HG03045 (cell line): ENCODE data around the gene SEMA4D.
"Not testable (repeated sequence)": the region's sequence is repeated elsewhere in the genome, so short reads cannot be mapped to it uniquely, and the experiment has no call there.

Experiments
- ATAC-seq: cut with Tn5 transposase; IDR thresholded peaks from one replicate; pipeline ENCODE4 v1.9.1; 2021; ENCODE audit warnings: mild to moderate bottlenecking, moderate library complexity; ENCODE audit not compliant: unreplicated experiment

Gene SEMA4D

DNA sequence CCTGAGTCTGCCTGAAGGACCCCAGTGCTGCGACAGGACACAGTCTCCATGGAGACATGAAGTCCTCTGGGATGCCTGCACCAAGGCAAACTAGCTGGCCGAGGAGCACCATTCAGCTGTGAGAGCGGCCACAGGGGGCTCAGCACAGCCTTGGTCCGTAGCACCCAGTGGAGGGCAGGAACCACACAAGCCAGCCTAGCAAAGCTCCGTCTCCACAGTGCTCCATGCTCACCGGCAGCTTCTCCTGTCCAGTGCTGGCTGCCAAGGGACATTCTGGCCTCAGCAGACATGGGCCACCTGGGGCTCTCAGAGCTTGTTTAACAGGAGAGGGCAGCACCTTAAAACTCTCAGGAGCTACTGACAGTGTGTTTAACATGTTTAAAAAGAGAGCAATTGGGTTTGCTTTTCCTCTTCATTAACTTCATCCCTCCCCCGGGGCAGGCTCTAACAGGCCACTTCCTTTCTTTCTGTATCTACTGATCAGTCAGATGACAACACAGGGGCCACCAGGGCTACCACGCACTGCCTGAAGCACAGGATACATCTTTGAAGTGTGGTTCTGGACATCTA is 122.6 kb downstream of the SEMA4D start:
- no peak for ATAC-seq

DNA sequence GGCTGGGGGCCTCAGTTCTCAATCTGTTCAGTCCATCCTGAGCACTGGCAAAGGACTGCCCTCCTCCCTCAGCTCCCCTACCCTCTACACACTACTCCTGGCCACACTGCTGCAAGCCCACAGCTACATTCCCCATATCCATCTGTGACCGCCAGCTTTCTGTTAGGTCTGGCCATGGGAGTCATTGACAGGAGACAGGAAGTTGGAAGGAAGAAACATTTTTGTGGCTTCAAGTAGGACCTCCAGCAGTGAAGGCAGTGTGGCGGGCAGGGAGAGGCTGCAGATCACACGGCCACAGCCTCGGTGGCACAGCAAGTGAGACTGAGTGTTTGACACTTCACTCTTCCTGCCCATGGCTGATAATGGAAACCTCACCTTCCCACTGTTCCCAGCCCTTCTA is 123.7 kb downstream of the SEMA4D start:
- ATAC-seq: no peak

DNA sequence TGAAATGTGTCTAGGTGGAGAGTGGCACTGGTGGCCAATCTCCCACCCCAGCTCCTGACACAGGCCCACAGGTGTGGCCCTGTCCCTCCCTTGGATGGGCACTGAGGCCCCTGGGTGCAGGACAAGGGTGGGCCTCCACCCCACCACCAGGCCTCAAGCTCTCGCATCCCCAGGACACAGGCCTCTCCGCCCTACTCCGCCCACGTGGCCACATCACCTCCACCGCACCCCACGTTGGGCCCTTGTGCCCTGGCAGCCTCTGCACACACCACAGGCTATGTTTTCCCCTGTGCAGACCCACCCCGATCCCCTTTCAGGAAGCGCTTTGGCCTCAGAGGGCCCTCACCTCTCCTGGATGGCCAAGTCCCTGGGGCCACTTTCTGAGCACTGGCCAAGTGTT is 124.9 kb downstream of the SEMA4D start:
- no peak for ATAC-seq

DNA sequence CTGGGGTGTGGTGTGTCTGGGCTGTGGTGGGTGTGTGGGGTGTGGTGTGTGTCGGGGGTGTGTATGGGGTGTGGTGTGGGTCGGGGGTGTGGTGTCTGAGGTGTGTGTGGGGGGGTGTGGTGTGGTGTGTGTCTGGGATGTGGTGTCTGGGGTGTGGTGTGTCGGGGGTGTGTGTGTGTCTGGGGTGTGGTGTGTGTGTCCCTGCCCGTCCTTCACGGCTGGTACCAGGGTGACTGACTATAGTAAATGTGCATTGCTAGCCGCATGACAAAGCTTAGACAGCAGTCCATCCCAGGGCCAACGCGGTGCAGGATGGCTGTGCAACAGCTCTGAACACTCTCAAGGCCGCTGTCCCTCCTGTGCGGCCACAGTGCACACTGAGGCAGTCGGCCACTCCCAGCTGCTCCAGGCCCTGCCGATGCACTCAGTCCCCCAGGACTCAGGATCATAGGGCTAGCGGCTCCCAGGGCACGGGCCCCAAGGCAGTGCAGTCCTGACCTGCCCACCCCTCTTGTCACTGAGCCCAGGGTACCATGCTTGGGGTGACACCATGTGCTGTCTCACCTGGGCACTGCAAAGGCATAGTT is 125.6 kb downstream of the SEMA4D start:
- ATAC-seq: no peak

DNA sequence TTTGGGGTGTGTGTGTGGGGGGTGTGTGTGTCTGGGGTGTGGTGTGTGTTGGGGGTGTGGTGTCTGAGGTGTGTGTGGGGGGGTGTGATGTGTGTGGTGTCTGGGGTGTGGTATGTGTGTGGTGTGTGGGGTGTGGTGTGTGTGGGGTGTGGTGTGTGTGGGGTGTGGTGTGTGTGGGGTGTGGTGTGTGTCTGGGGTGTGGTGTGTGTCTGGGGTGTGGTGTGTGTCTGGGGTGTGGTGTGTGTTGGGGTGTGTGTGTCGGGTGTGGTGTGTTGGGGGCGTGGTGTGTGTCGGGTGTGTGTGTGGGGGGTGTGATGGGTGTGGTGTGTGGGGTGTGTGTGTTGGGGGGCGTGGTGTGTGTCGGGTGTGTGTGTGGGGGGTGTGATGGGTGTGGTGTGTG is 126.1 kb downstream of the SEMA4D start:
- ATAC-seq: not testable (repeated sequence)

DNA sequence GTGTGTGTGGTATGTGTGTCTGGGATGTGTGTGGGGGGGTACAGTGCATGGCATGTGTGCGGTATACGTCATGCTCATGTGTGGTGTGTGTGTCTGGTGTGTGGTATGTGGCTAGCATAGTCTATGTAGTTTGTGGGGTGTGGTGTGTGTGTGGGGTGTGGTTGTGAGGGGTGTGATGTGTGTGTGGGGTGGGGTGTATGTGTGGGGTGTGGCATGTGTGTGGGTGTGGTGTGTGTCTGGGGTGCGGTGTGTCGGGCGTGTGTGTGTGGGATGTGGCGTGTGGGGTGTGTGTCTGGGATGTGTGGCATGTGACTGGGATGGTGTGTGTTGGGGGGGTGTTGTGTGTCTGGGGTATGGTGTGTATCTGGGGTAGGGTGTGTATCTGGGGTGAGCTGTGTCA is 127.3 kb downstream of the SEMA4D start:
- ATAC-seq: no peak

DNA sequence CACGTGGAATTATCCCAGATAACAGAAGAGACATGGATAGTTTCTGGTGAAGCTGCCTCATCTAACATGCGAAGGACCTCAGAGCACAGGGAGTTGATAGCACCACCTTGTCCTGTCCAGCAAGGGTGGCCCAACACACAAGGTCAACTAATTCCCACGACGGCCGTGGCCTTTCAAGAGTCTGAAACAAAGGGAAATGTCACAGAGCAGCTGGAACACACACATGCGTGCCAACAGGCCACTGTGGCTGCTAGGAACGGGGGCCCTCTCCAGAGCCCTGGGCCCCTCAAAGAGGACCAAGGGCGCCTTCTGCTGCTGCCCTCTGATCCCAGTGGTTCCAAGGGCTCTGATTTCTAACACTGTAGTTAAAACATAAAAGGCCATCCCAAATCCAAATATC is 128.9 kb downstream of the SEMA4D start:
- no peak for ATAC-seq

DNA sequence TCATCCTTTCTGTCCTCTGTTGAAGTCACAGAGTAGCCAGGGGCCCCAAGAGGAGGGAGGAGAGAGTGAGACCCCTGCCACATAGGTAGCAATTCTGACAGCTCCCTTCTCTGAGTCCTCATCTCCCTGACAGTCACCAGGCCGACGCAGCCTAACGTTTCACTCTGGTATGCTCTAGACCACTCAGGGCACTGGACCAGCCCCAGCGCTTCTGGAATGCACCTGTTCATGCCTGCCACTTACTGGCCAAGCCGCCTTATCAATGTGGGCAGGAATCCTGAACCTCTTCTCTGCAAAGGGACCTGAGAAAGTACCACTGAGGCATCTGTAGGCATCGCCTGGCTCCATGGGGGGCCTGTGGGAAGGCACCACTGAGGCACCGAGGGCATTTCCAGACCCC is 129.4 kb downstream of the SEMA4D start:
- no peak for ATAC-seq

DNA sequence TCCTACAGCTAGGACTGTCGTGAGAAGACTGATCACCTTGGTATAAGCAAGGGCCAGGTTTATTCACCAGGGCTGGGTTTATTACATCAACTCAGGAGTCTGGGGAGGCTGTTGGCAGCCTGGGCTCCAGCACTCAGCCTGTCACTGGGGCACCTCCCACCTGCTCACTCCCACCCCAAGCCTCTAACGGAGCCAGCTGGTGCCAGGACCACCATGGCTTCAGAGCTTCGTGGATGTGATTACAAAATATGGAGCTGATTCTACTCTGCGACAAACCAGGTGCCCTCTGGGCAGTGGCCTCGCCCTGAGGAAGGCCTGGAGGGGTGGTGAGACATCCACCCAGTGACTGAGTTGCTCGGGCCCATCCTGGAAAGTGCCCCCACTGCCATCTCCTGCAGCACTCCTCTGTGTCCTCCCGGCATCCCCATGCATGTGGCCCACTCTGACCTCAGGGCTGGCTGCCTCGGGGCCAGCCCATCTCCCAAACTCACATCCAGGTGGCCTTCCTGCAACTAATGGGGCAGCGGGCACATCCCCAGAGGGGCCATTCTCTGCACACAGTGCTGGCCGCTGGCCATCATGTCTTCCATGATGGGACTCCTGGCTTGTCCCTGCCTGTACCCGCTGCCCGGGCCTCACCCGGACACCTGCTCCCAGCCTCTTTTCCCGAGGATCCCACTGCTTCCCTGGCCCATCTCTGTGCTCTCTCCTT is 130.0 kb downstream of the SEMA4D start:
- no peak for ATAC-seq

DNA sequence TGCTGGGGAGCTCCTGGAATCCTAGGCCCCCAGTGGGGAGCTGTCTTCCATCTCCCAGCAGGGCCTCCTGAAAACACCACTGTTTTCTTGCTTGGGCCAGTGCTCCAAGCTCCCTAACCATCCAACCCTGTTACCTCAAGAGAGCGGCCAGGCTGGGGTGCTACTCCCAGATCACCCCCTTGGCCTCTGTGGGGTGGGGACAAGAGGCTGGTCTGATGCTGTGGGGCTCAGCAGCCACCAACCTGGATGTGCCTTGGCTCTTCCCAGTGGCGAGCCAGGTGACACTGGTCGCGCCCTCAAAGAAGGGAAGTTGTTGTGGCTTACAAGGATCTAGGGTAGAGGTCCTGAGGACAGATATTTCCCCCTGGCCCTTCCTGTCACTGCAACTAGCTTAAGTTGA is 130.6 kb downstream of the SEMA4D start:
- ATAC-seq: no peak

DNA sequence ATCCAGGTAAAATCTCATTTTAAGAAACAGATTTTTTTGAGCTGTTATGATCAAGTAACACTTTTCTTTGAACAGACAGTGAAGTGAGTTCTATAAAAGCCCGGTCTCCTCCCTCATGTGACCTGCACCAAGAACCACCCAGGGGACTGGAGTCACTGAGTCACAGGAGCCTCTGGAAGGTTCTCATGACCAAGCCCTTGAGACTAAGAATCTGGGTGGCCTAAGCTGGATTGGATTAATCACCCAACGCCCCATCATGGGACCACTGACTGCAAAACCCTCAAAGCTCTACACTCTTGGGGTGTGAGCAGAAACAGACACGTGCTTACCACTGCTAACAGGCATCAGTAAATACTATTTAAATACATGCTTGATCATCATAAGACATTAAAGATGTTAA is 131.2 kb downstream of the SEMA4D start:
- no peak for ATAC-seq

DNA sequence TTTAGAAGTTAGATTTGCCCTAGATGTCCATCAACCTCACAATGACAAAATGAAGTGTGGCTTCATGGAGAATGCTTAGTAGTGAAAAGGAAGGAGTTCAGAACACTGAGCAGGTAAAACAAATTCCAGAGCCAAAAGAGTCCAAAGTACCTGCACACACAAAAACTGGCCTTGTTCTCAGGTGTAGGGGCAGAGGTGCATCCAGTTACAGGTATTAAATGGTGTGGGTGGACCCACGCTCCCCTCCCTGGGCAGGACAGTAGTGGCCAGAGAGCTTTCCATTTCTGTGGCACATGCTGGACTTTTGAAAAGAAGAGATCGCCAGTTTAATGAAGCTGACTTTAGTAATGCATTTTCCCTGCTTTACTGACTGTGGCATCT is 132.4 kb downstream of the SEMA4D start:
- no peak for ATAC-seq

DNA sequence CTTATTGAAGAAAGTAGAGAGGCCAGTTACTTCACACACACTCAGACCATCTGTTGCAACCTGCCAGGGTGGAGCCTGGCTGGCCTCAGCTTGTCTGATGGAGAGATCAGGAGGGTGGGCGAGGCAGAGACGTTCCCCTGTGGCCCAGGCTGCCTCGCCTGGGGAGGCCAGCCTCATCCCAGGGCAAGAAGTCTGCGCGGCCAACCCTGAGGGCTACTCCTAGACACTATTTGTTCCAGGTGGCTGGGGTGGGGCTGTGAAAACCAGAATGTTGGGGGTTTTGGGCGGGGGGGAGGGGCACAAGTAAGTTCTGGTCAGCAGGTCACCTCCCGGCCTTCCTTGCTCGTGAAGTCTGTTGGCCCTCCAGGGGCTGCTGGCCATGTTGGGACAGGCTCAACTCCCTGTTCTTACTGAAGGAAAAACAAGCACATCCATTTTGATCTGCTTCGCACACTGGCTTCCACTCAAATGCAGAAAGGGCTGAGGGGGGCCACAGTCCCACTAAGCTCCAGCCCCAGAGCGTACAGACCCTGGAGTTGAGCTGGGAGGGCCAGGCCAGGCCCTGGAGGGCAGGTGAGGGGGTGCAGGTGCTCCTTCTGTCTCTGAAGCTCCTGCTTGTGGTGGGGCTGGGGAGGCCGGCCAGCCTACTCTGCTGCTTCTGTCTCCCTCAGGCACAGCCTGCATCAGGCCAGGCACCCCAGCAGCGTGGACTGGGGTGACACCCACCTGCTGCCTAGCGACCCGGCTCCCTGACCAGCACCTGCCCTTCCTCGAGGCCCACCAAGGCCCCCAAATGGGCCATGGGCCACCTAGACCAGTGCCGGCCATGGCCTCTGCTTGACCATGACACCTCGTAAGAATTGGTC is 133.0 kb downstream of the SEMA4D start:
- ATAC-seq: no peak

DNA sequence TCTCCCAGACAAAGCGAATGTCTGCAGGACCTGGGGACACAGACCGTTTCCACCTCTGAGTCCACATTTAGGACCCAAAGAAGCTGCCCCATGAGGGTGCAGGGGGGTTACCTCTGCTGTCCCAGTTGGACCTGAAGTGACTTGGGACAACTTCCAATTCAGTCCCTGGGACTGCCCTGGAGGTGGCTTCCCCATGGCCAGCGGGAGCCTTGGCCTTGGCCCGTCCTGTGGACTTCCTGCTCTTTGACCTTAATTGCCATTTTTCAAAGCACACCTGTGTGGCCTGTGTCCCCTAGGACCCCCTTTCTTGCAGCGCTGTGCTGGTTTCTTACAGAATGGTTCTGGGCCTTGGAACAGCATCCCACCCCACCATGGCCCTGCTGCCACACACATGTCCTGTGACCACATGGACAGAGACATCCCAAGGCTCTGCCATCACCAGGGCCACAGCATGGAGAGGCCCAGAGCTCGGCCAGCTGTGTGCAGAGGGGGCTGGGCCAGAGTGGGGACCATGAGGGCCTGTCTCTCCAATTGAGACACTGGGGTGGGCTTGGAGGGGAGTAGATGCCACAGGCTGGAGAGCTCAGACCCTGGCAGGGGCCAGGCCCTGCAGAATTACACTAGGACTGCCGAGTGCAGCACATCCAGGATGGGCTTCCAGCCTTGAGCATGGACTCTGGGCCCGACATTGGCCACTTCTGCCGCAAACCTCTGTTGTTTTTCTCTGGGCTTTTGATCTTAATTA is 133.8 kb downstream of the SEMA4D start:
- no peak for ATAC-seq

DNA sequence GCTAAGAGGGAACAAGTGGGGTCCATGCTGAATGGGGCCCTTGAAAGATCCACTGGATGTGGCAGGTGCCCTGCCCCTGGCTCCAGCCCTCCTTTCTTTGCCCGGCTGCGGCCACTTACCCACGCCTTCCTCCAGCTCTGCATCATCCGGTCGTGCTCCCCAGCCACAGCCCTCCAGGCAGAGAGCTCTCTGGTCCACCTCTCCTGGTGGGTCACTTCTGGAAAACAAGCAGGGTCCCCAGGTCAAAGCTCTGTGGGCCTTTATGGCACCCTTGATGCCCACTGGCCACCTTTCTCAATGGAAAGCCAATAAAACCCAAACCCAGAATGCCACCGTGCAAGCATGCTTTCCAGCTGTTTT is 134.6 kb downstream of the SEMA4D start:
- ATAC-seq: no peak

DNA sequence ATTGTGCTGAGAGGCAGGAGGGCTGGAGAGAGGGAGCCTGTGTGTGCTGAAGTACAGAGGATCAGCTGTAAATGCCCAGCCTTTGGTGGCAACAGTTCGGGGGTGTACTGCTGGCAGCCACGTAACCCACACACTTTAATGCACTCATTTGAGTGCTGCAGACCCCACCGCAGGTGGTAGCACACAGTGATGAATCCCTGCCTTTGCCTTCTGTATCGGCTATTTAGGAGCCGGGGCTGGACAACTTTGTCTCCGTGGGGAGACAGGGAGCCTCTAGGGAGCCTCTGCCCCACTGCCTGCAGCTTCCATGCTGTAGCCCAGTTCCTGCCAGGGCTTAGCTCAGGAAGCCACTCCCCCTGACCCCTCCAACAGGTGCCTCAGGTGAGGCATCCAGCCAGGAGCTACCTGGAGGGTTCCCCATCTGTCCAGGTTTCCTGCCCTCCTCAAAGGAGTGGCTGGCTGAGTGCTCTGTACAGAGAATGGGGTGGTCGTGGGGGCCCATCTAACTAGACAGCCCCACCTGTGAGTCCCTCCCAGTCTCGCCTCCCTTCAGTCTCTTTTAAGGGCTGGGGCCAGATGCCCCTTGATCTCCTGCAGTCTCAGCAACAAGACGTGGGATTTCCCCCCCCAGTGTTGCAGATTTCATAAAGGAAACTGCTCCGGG is 135.1 kb downstream of the SEMA4D start:
- no peak for ATAC-seq

DNA sequence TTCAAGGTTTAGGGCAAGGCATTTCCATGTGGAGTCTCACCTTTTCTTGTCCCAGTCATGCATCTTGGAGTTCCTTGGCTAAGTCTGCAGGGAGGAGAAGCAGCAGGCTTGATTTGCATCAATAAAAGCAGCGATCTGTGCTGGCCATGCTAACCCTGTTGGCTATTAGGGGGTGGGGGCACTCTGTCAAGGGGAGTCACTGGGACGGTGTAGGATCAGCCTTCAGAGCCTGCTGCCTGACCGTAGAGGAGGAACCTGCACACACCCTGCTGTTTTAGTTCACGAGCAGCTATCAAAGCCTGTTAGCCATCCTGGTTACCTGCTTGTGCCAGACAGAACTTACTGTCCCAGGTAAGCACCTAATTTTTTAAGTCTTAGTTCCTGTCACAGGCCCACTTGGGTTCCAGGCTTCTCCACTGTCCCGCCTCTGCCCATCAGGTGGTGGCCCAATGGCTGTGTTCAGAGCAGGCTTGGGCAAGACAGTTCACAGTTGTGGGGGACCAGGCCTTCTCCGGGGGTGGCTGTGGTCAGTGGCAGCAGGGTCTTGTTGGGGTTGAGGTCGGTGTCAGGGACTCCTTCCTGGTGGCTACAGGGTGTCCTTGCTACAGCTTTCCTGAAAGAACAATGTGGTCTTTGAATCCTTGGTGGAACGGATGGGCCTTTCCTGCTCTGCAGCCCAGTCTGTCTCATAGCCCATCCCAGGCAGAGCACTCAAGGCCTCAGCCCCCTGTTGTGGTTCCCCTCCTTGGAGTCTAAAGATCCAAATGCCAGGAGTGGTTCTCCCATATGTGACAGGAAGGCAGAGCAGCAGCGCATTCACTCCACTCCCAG is 135.9 kb downstream of the SEMA4D start:
- ATAC-seq: no peak

DNA sequence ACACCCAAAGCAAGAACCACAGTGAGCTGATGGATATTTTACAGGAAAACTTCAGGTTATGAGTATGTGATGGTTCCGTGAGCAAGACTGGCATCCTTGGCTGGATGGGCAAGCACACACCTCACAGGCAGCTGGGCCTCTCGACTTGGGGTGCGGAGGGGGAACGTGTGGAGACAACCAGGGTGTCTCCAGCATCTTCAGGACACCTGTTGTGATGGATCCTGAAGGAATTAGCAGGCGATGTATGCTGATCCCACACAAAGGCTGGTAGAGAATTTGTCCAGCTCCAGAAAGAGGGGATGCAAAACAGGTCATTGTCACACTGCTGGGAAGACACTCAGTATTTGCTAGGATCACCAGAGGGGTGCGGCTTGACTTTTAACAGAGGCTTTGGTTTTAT is 136.9 kb downstream of the SEMA4D start:
- no peak for ATAC-seq

DNA sequence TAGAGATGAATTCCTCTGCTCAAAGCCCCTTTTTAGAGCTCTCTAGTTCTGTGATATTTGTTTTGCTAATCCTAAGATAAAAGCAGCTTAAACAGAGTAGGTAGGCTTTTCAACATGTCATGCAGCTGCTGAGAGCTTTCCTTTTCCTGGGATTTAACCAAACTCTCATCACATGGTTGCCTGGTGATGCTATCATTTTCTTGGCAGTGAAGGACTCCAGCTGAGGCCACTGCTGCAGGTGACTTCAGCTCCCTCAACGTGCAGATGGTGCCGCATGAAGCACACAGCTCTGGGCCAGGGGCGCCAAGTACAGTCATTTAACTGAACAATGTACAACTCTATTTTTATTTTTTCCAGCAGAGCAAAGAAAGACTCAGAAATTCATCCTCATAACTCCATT is 137.4 kb downstream of the SEMA4D start:
- no peak for ATAC-seq

DNA sequence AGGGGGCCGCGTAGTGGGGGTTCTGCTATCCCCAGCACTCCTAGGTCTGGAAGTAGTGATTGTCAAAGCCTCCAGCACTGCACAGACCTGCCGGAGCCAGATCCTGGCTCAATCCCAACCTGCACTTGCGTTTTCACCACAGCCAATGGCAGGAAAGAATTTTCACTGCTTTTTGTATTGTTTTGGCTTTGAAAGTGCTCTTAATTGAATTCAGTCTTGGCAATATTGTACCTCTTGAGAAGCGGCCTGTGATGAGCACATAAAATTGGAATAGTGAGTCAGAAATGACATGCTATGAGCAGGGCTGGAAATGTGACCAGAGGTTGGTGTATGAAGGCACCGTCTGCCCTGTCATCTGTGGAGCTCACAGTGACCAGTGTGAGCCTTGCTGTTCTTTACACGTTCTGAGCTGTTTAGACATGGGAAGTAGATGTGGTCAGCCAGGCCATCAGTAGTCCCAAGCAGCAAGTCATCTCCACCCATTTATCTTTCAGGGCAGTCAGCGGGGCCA is 138.1 kb downstream of the SEMA4D start:
- ATAC-seq: no peak
